ENCODE measurements around the gene SUSD1.
A peak's percentile ranks its signal among the peaks of the same experiment; 100 is the strongest.
"Not testable (repeated sequence)": the region's sequence is repeated elsewhere in the genome, so short reads cannot be mapped to it uniquely, and the experiment has no call there.

Gene SUSD1

DNA sequence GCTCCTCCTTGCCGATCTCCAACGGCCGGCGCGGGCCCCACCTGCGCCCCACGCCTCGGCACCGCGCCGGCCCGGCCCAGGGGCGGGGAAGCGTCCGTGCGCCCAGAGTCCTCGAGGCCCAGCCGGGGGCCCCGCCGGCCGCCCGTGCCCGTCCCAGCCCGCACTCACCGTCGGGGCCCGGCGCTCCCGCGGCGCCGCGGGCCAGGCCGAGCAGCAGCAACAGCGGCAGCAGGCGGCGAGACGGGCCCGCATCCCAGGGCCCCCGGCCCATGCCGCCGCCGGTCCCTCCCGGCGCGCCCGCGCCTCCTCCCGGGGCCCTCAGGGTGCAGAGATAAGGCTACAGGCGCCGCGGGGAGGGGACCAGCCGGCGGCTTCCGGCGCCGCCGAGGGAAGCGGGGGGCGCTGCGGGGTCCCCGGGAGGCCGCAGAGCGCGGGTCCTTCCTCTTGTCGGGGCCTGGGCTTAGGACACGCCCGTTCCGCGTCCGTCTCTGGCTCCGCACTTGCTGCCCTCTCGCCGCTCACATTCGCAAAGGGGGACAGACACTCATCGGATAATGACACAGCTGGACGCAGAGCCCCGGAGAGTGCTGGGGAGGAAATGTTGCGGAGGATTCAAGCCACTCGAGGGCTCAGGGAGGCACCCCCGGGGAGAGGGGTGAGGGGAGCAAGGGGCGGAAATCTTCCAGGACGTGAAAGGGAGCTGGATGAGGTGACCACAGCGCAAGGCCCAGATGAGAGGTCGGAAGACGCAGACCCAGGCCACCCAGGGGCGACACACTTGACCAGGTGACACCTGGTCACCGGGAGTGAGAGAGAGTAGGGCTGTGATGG lies at the start of gene SUSD1:
Gene SUSD1 (minus strand): TSS at position 333 of the 831 bp plus-strand sequence. CDS start 62 bp downstream, at position 271.
- no peak for DNase-seq (ENCODE audit: low read depth)

DNA sequence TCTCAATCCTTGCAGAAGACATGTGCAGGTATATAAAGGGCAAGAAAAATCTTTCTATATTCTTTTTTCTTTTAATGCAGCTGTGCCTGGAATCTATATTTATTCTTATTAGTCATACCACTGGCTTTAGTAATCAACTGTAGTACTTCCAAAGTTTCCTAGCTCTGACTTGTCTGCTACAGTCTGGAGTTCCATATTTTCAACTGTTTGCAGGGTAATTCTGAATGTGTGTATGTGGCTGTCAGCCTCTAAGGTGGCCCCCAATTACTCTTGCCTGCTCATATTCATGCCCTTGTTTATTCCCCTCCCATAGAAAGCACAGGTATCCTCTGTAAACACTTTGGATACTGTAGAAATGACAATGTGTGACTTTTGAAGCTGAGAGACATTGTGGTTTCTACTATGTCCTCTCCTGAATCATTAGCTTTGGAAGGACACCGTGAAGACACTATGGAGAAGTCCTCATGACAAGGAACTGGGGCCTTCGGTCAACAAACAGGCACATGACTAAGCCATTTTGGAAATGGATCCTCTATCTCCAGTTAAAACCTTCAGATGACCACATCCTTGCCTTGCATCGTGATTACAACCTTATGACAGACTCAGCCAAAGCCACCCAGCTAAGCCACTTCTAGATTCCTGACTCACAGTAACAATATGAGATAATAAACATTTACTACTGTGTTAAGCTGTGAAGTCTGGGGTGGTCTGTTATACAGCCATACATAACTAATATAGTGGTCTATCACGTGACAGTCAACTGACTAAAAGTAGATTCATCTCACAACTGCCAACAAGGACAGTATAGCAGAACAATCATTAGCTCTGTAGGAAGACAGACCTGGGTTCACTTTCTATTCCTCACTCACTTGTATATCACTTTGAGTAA lies 49.5 kb upstream of the SUSD1 start:
- peak; percentile 52 for DNase-seq (ENCODE audit: low read depth)

DNA sequence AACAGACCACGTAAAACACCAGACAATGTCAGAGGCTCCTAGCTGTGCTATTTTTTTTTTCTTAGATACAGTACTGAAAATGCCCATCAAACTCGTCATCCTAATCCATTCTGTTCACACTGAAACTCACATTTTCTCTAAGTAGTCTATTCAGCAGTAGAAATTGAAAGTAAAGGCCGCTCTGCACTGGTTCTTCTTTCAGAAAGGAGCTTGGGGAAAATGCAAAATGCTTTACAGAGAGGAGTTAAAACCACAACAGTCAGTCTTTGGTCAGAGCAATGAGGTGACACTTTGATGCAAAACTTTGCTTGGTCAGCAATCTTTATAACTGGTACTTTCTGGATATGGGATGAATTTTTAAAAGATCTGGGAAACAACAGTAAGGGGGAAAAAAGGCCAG lies 43.8 kb upstream of the SUSD1 start:
- no peak for DNase-seq (ENCODE audit: low read depth)

DNA sequence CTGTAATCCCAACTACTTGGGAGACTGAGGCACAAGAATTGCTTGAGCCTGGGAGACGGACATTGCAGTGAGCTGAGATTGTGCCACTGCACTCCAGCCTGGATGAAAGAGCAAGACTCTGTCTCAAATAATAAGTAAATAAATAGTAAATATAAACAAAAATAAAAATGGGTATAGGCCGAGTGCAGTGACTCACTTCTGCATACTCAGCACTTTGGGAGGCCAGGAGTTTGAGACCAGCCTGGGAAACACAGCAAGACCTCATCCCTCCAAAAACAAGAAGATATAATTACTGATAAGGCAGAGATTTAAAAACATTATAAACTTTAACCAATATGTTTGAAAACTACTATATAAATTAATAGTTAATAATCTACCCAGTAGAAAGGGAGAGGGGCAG lies 37.8 kb upstream of the SUSD1 start:
- DNase-seq (ENCODE audit: low read depth): no peak

DNA sequence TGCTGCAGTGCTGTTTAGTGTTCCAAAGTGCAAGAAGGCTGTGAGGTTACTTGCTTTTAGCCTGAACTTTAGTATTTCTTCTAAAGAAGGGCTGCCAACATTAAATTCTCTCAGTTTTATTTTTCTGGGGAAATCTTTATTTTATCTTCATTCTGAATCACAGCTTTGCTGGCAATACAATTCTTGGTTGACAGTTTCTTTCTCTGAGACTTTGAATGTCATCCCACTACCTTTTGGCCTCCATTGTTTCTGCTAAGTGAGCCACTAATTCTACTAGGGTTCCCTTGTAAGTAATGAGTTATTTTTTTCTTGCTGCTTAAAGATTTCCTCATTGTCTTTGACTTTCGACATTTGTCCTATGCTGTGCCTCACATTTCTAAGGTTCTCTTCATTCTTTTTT lies 32.4 kb upstream of the SUSD1 start:
- no peak for DNase-seq (ENCODE audit: low read depth)

DNA sequence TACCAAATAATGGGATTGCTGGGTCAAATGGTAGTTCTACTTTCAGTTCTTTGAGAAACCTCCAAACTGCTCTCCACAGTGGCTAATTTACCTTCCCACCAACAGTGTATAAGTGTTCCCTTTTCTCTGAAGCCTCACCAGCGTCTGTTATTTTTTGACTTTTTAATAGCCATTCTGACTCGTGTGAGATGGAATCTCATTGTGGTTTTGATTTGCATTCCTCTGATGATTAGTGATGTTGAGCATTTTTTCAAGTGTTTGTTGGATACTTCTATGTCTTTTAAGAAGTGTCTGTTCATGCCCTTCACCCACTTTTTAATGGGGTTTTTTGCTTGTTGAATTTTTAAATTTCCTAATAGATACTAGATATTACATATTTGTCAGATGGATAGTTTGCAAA lies 28.4 kb upstream of the SUSD1 start:
- DNase-seq (ENCODE audit: low read depth): no peak

DNA sequence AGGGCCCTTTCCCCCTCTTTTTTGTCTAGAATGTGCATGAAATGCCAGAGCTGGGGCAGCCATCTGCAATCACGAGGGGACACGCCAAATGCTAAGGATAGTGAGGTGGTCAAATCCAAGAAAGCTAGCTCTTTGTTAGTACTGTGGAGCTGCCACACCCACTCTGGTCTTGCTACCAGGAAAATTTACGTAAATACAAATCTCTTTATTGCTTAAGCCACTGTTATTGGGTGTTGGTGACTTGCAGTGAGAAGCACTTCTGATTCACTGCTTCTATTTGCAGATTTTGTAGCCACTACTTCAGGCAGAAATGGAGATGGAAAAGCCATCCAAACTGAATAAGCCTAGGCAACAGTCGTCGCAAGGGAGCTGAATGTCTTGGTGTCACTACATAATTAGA lies 25.6 kb upstream of the SUSD1 start:
- DNase-seq (ENCODE audit: low read depth): no peak

DNA sequence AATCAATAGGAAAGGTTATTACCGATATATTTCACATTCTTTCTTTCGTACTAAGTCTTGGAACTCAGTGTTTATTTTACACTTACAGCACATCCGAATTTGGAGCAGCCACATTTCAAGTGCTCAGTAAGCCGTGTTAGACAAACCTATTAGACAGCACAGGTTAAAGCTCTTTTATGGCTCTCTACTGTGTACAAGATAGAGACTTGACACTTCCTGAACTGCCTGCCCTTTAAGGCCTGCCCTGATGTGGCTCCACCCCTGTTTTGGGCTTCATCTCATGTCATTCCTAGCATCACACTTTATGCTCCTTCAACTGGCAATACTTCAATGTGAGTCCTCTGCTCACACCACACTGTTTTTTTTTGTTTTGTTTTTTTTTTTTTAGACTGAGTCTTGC lies 23.5 kb upstream of the SUSD1 start:
- DNase-seq (ENCODE audit: low read depth): no peak

DNA sequence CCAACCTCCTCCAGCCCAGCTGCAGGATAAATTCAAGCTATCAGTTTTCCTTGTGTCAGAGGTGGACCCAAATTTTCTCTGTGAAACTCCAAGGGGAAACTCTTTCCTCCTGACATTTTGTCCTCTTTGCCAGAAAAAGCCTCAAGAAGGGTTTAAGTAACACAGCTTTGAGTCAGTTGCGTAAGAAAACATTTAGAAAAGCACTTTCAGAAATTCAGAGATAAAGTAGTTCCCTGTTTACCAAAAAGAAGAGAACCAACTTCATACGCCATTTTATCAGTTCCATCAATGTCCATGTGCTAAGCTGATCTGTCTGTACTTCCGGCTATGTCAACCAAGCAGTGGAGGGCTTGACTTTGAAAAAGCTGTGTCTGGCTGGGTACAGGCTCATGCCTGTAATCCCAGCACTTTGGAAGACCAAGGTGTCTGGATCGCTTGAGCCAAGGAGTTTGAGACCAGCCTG lies 19.9 kb upstream of the SUSD1 start:
- DNase-seq (ENCODE audit: low read depth): peak; percentile 86

DNA sequence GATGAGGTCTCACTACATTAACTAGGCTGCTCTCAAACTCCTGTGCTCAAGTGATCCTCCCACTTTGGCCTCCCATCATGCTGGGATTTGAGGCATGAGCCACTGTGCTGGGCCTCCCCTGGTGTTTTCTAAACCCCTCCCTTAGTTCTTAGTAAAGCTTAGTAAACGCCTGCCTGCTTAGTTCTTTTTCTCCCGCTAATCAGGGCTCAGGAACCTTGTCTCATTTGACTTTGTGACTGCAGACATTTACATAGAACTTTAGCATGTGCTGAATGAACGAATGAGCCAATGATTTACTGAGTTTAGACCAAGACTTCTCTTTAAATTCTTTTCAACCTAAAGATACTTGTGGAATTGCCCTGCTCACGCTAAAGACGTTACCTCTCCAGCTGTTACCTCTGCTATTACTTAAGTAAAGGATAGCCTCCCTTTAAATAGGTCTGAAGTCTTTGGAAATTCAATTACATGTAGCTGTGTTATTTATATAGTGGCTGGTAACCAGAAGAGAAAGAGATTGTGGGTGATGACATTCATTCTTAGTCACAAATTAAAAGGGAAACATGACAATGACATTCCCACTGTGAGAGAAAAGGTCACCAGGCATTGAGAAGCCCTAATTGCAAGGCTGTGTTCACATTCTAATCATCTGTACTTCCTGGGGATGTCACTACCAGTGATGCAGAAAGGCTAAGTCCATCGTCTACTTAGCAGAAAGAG lies 18.6 kb upstream of the SUSD1 start:
- DNase-seq (ENCODE audit: low read depth): no peak

DNA sequence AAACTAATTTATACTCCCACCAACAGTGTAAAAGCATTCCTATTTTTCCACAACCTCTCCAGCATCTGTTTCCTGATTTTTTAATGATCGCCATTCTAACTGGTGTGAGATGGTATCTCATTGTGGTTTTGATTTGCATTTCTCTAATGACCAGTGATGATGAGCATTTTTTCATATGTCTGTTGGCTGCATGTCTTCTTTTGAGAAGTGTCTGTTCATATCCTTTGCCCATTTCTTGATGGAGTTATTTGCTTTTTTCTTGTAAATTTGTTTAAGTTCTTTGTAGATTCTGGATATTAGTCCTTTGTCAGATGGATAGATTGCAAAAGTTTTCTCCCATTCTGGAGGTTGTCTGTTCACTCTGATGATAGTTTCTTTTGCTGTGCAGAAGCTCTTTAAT lies 15.2 kb upstream of the SUSD1 start:
- not testable (repeated sequence) for DNase-seq (ENCODE audit: low read depth)

DNA sequence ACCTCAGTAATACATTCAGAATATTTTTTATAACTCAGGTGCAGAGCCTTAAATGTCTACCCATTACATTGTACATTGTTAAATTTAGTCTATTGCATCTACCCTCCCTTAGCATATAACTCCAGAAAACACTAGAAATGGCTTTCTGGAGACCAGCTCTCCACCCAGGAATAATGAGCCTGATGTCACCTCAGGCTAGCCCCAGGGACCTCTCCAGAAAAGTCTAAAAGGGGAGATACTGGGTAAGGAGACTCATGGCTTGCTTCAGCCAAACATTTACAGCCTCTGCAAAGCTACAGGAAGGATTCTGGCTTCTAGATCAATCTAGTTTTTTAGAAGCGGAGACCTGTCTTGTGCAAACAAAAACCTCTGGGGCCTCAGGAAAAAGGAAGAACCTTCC lies 13.8 kb upstream of the SUSD1 start:
- DNase-seq (ENCODE audit: low read depth): no peak

DNA sequence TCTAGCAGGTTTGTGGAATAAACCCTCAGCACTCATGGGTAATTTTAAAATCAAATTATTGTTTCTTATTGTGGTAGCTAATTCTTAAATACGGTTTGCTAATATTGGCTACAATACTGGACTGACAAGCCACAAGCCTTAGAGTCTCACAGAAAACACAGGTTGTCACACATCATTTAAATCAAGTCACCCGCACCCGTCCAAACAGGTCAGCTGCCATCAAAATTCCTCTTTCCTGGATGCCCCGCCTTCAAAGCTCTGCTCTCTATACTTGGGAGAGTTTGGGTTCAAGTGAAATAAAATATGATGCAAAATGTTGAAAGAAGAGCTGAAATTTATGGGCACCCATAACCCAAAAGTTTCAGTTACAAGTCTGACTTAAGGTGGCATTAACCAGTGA lies 12.3 kb upstream of the SUSD1 start:
- DNase-seq (ENCODE audit: low read depth): no peak

DNA sequence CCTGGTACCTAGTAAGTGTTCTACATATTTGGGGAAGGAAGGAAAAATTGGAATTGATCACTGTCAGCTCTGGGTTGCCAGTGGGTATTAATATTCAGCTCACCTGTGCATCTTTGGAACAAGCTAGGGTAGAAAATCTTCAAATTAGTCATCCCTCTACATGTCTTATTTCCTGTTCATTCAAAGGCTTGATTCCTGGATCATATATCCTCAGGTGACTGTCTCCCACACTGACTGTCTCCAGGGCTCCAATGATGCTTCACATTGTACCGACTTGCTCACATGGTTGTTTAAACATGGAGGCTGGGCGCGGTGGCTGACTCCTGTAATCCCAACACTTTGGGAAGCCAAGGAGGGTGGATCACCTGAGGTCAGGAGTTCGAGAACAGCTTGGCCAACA lies 11.6 kb upstream of the SUSD1 start:
- no peak for DNase-seq (ENCODE audit: low read depth)

DNA sequence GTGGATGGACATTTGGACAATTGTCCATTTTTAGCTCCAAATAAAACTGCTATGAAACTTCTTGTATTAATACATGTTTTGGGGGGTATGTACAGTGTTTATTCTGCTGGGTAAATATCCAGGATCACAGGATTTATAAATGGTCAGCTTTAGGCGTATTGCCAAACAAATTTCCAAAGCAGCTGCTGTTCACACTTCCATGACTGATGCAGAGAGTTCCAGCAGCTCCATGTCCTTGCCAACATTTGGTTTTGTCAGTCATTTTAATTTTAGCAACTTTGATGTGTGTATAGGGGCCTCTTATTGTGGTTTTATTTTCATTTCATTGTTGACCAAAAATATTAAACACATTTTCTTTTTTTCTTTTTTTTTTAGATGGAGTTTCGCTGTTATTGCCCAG lies 9.8 kb upstream of the SUSD1 start:
- DNase-seq (ENCODE audit: low read depth): no peak

DNA sequence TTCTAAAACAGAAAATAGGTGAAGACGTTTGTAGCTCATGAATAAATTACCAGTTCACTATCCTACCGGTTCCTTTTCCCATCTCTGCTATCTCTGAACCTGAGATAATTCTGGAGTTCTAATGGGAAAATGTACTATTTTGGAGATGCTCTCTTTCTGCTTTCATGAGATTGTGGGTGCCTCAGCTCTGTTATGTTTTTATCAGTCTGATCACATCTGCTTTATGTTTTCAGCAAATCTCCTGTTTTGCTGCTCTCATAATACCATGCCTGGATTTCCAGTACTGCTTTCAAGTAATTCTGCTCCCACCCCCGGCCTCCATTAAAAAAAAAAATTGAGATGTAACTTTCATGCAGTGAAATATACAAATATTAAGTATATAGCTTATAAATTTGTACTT lies 9.1 kb upstream of the SUSD1 start:
- DNase-seq (ENCODE audit: low read depth): no peak

DNA sequence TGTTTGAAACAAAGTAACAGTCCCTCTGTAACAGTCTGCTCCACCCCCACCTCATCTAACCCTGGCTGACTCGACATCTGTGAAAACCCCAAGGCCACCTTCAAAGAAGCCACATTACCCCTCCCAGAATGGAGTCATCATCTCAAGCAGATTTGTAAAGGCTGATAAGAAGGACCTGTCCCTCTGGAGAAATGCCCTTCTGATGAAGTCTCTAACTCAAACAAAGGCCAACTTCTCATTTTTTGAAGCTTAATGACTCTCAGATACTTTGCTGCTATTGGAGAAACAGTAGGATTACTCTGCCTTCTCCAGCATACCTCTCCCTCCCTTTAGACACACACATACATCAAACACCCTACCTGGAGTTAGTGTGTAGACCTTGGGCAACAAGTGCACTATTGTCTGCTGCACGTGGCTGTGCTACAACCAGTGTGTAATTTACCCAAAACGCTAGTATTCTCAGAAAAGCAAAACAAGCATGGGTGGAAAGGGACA lies 5.3 kb upstream of the SUSD1 start:
- DNase-seq (ENCODE audit: low read depth): no peak

DNA sequence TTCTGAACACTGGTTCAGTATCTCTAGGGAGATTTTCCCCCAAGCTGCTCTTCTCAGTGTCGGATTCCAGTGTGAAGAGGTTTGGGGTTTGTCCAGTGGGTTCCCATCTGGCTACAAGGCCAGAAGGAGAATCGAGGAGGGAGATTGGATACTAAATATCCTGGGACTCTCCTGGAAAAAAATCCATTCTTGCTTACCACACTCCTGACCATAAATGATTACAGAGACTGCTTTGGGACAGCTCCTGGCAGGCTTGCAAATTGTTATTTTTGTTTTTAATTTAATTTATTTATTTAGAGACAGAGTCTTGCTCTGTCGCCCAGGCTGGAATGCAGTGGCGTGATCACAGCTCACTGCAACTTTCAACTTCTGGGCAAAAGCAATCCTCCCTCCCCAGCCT lies 4.7 kb upstream of the SUSD1 start:
- no peak for DNase-seq (ENCODE audit: low read depth)

DNA sequence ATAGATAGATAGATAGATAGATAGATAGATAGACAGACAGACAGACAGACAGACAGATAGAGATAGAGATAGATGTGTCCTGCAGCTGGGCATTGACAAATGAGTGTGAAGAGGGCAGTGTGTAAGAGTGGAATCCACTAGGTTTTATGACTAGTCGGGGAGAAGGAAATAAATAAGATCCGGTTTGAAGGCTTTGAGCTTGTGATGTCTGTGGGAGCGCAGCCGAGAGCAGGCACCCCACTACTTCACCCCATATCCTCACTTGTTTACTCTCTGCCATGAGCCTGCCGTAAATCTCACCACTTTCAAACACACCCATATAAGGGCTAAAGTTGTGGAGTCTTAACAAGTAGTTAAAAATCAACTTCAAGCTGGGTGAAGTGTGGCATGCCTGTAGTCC lies 1.4 kb upstream of the SUSD1 start:
- DNase-seq (ENCODE audit: low read depth): no peak

DNA sequence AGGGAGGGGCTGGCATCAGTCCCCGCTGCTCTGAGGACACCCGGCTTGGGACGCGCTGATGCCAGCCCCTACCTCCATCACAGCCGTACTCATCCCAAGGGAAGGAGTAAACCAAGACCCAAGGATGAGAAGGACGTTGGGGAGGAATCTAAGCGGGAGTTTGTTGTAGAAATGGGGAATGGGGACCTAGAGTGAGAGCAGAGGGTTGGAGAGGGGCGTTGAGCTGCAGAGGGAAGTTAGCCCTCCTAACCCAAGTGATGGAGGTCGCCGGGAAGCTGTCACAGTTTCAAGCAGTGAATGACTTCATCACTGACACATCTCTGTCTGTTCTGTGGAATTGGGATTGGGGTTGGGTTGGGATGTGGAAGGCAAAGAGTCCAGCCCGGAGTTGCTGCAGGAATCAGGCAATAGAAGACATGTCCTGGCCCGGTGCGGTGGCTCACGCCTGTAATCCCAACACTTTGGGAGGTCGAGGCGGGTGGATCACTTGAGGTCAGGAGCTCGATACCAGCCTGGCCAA lies 759 bp upstream of the SUSD1 start:
- no peak for DNase-seq (ENCODE audit: low read depth)

DNA sequence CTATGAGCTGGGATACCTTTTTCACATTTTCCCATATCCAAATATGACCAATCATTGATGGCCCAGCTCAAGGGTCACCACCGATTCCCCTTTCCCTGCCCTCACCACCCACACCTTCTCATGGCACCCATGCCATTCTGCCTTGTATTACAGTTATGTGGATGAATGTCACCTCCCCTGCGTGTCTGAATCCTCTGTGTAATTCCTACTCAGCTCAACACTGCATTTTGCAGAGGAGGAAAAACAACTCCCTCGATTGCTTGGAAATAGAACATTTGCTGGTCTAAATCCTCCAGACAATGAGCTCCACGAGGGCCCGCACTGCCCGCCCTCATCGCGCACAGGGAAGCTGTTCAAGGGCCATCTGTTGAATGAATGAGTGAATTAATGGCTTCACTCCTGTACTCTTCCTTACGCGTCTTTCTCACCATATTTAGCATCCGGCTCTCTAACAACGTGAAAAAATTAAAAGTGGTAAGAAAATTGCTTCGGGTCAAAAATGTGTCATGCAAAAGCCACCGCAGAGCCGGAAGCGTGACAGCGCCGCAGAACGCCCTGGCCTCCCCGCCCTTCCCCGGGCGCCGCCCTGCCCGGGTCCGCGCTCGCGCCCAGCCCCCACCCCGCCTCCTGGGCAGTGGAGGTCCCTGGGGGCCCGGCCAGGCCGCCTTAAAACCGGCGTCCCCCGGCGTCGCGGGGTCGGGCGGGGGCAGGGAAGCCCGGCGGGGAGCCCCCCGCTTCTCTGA lies 704 bp downstream of the SUSD1 start:
- DNase-seq (ENCODE audit: low read depth): no peak

Measured in stromal cell of bone marrow (primary cell).